Activated CD4-positive, alpha-beta T cell treated with anti-CD3 and anti-CD28 coated beads, Interleukin-2, amount 50 U/mL, for 4 hours (primary cell): Measurements from ENCODE around the gene DICER1.
"Not testable (repeated sequence)": the region's sequence is repeated elsewhere in the genome, so short reads cannot be mapped to it uniquely, and the experiment has no call there.

ENCODE experiments used
- DNase-seq, 2 experiments: peaks; one replicate each; pipeline ENCODE4 v3.0.0-alpha.2; 2020

Gene DICER1

GRCh38 chr14:95157327-95158189 lies at the start of gene DICER1:
Gene DICER1, minus strand, starts transcription at chr14:95157529. Its CDS starts 24,071 bp downstream, at chr14:95133458.
- DNase-seq = peak; percentile 93 to 95

GRCh38 chr14:95206534-95206933 lies 49.2 kb upstream of the DICER1 start:
- DNase-seq = no peak

GRCh38 chr14:95204705-95205104 lies 47.4 kb upstream of the DICER1 start:
- DNase-seq = no peak

GRCh38 chr14:95201745-95202144 lies 44.4 kb upstream of the DICER1 start:
- not testable (repeated sequence) for DNase-seq

GRCh38 chr14:95200404-95200803 lies 43.1 kb upstream of the DICER1 start:
- DNase-seq = no peak

GRCh38 chr14:95199298-95199983 lies 42.1 kb upstream of the DICER1 start:
- no peak for DNase-seq

- no peak for DNase-seq
Measured at GRCh38 chr14:95198320-95198719, 41.0 kb upstream of the DICER1 start.

GRCh38 chr14:95197551-95197950 lies 40.2 kb upstream of the DICER1 start:
- DNase-seq = no peak

GRCh38 chr14:95196826-95197545 lies 39.7 kb upstream of the DICER1 start:
- DNase-seq = no peak

- no peak for DNase-seq
Measured at GRCh38 chr14:95196268-95196667, 38.9 kb upstream of the DICER1 start.

GRCh38 chr14:95195031-95195430 lies 37.7 kb upstream of the DICER1 start:
- no peak for DNase-seq

- DNase-seq = no peak
Measured at GRCh38 chr14:95193081-95193480, 35.8 kb upstream of the DICER1 start.

- DNase-seq = no peak
Measured at GRCh38 chr14:95192311-95192710, 35.0 kb upstream of the DICER1 start.

GRCh38 chr14:95191445-95192199 lies 34.3 kb upstream of the DICER1 start:
- DNase-seq = no peak

GRCh38 chr14:95190857-95191256 lies 33.5 kb upstream of the DICER1 start:
- no peak for DNase-seq

GRCh38 chr14:95190346-95190840 lies 33.1 kb upstream of the DICER1 start:
- no peak for DNase-seq

GRCh38 chr14:95189367-95190132 lies 32.2 kb upstream of the DICER1 start:
- DNase-seq = no peak

- DNase-seq = no peak
Measured at GRCh38 chr14:95188380-95188779, 31.1 kb upstream of the DICER1 start.

- no peak for DNase-seq
Measured at GRCh38 chr14:95185767-95186392, 28.6 kb upstream of the DICER1 start.

GRCh38 chr14:95185033-95185766 lies 27.9 kb upstream of the DICER1 start:
- no peak for DNase-seq

GRCh38 chr14:95184413-95184790 lies 27.1 kb upstream of the DICER1 start:
- DNase-seq = no peak
